Islet precursor cell (in vitro differentiated cells): ENCODE results near the gene LLGL2.

Experiments used
- DNase-seq: peaks from one replicate; pipeline ENCODE4 v3.0.0-alpha.2; 2018

LLGL2 gene

DNA sequence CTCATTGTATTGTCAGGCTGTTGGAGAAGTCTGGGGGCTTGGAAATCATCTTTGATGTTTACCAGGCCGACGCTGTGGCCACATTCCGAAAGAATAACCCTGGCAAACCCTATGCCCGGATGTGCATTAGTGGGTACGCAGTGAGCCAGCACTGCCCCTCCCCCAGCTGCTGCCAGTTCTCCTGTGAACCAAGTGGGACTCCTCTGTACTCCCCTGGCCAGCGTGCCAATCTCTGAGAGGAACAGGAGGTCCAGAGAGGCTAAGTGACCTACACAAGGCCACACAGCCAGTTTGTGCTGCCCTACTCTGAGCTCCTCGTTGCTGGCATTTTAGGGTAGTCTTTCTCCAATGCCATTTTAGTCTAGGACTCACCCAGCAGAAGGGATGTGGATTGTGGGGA lies 1.9 kb upstream of the LLGL2 start:
- DNase-seq, result no peak

DNA sequence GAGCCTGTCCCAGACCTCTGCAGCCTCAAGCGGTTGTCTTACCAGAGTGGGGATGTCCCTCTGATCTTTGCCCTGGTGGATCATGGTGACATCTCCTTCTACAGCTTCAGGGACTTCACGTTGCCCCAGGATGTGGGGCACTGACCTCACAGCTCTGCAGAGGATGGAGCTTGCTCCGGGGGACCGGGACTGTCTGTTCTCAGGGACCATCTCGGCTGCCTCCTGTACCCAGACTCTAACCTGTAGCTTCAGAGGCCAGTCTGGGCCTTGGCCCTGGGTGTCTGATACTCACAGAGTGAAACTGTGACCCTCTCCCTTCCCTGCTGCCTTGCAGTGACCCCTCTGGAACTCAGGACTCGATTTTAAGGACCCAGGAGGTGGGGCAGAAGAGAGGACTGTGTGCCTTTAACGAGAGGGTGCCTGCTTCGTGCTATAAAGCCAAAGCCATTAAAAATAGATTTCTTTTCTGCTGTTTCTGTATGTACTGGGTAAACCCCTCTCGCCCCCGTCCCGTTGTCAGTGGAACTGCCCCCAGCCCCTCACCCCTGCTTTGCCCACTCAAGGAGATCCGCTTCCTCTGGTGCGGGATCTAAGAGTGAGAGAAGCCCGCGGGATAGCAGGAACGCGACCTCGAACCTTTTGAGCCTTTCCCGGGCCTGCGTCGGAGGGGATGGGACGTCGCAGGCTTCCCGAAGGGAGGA lies 1.1 kb upstream of the LLGL2 start:
- DNase-seq, result no peak

DNA sequence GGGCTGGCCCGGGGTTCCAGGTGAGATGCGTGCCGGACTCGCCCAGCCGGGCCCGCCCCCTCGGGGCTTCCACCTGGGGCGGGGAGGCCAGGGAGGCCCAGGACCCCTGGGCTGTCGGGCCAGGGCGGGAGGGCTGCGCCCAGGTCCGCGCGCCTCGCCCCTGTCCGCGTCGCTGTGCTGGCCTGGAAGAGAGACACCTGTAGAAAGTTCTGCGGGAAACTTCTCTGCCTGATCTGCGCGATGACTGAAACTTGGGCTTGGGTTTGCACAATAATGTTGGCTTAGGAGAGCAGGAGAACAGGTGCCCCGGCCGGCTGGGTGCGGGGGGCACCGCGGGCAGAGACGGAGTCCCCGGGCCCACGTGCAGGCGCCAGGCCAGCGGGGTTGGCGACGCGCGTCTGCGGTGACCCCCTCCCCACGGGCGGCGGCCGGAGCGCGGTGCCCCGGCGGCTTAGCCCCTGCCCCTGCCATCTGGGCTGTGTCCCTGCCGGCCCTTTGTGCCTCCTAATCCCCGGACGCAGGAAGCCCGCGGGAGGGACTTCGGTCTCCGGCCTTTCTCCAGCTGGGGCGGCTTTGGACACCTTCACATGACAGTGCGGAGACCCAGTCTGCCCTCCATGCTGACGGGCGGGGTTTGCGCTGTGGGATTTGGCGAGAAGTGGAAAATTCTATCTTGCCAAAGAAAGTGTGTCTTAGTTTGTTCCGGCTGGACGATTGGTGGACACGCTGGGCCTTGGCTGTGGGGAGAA lies 483 bp downstream of the LLGL2 start:
- no peak for DNase-seq

DNA sequence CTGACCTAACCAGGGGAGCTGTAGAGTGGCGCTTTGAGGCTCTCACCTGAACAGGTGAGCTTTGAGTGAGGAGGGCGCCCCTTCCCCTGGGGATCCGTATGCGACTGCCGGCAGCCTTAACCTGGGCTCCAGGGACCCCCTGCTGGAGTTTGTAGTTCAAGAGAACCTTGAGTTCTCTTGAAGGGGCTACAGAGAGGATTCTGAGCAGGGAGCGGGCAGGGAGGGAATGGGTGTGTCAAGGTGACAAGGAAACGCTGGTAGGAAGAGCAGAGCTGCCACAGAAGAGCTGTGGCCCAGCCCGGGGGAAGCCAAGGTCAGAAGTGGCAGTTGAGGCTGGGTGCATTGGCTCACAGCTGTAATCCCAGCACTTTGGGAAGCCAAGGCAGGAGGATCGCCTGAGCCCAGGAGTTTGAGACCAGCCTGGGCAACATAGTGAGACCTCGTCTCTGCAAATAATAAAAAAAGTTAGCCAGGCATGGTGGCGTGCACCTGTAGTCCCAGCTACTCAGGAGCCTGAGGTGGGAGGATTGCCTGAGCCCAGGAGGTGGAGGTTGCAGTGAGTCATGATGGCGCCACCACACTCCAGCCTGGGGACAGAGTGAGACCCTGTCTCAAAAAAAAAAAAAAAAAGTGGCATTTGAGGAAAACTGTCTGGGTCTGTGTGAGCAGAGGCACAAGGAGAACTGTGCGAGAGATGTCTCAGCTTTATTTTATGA lies 1.2 kb downstream of the LLGL2 start:
- DNase-seq, result no peak

DNA sequence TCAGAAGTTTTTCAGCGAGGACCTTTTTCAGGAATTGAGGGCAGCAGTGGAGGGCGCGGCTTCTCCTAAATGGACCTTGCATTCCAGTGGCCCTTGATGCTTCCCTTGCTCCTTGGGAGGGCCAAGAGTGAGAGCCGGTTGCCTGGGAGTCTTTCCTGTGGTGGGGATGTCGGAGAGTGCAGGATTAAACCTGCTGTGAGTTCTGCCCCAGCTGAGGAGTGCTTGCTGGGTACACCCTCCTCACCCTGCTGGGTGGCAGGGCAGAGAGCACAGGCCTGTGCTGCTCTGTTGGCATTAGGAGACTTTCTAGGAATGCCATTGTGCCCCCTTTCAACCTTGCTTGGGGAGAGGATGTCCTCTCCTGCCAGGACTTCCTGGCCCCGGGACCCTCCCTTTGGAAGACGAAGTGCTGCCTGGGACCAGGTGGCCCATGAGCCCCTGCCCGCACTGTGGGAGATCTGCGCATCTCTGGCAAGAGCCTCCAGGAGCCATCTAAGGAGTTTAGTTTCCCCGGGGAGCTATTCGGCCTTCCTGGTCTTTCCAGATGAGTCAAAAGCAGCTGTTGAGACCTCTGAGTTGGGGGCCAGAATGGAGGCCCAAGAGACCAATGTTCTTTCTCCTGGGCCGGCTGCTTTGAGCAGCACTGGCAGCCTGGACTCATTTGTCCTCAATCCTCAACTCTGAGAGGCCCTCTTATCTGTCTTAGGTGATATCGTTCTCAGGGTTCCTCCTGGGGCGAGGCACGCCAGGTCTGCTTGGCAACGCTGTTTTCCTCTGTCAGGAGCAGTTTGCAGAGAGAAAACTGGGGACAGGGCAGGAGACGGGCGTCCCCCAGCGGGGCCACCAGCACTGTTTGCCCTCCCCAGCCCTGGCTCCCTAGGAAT lies 5.6 kb downstream of the LLGL2 start:
- no peak for DNase-seq

DNA sequence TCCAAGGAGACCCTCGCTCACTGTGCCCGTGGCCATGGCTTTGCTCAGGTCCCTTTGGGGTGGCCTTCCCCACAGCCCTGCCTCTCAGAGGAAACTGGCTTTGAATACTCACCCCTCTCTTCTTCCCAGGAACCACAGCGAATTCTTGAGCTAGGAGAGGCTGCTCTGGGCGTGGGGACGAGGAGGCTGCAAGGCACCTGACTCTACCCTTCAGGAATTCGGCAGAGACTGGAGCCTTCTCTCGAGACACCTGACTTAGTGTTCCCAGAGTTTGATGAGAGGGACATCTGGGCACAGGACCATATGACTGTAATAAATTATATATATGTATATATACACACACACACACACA lies 6.2 kb downstream of the LLGL2 start:
- DNase-seq, result peak; percentile 84

DNA sequence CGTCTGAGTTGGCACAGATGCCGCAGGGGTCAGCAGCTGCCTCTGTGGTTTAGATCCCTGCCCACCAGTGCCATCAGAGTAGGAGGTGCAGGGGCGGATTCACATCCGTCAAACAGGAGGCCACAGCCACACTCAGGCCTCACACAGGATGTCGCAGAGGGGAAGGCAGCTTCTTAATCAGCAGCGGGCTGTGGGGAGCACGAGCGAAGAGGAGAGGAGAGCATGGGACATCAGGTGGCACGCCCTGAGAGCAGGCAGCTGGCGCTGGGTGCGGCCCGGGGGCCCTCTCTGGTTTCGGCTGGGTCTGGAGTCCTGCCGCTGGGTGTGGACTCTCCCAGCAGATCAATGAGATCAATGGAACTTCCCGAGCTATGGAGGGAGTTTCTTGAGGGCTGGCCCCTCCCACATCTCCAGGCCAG lies 9.6 kb downstream of the LLGL2 start:
- DNase-seq, result peak; percentile 66

DNA sequence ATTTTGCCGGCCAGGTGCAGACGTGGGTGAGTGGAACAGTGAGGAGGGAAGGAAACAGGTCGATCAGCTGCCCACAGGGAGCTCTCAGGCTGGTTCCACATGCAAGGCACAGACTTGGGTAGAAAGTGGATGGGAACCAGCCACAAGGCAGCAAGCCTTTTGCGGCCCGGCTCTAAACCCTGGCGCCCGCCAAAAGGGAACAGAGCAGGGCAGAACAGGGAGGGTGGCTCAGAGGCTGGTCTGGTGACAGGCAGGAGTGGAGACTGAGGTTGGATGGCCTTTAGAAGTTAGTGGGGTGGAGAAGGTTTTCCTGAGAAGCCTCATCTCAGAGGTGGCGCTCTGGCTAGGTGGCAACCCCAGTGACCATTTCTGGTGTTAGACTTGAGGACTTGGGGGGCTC lies 10.4 kb downstream of the LLGL2 start:
- DNase-seq, result no peak

DNA sequence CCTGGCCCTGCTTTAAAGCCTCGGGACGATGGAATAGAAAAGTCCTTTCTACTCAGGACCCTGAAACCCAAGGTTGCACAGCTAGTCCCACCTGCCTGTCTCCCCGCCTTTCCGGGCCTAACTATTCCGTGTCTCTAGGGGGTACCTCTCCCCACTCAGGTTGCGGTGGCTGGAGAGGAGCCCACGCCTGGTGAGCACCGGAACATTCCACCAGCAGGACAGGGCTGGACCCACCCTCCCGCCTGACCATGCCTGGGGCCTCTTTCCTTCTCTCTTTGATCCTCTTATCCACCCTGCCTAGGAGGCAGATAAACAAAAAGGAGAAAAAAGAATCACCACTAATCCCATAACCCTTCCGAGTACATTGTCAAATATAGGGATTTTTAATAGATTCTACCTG lies 10.9 kb downstream of the LLGL2 start:
- DNase-seq, result no peak

DNA sequence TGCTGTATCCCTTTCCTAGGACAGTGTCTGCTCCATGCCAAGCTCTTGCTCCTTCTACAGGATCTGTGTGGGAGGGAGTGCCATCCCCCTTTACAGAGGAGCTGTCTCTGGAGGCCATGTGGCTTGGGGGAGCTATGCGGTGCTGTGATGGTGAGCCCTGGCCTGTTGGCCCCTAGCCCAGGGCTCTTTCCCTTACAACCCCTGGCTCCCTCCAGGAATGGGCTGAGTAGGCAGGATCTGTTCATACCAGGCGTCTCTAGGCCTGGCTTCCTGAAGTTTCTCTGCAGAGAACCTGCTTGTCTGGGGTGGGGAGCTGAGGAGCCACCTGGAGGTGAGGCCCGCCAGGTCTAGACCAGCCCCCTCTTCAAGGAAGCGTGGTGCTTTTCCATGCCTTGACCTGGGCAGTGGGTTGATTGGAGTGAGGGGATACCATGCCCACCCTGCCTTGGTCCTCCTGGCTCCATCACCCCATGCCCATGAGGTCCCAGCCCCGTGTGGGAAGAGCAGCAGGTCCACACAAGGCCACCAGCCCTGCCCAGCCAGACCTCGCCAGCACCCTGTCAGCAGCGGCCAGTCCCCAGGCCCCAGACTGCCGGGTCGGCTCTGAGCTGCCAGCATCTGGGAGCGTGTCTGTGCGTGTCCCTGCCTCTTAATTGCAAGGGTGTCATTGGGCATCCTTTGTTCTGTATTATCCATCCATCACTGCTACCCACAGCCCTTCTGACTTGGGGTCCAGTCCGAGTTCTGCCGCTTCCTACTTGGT lies 14.7 kb downstream of the LLGL2 start:
- peak; percentile 68 for DNase-seq

DNA sequence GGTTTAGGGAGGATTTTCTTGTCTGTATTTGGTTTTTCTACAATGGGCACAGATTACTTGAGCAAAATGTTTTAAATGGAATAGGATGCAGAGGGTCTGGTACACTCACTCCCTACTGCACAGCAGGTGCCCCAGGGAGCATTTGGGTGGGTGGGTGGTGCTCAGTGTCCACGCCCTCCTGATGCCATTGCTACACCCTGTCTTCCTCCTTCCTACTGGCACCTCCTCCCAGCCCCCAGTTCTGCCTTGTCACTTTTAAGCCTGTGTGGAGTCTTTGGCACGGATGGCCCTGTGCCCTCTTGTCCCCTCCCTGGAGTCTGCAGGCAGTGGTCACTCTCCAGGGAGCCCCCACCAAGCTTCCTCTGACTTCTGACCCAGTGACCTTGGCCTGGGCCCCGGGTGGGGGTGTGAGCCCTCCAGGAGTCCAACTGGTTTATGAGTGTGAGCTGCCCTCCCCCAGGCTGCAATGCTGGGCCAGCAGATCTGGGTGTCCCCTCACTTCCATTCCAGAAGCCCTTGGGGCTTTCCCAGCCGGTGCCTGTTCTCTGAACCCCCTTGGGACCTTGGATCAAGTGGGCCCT lies 15.5 kb downstream of the LLGL2 start:
- peak; percentile 51 for DNase-seq

DNA sequence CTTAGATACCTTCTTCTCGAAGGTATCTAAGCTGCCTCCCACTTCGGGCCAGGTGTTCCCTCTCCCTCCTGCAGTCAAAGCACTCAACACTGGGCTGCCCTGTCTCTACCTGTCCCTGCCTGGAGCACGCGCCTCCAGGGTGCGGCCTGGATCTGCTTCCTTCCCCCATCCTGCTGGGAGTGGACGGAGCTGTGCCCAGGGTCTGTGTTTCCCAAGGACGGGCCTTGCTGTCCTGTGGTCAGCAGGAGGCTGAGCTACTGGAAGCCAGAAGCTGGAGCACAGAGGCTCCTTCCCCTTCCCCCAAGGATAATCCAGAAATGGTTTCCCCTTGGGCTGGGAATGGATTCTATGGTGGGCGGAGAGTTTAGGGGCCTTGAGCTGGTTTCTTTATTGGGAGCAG lies 16.7 kb downstream of the LLGL2 start:
- peak; percentile 72 for DNase-seq

DNA sequence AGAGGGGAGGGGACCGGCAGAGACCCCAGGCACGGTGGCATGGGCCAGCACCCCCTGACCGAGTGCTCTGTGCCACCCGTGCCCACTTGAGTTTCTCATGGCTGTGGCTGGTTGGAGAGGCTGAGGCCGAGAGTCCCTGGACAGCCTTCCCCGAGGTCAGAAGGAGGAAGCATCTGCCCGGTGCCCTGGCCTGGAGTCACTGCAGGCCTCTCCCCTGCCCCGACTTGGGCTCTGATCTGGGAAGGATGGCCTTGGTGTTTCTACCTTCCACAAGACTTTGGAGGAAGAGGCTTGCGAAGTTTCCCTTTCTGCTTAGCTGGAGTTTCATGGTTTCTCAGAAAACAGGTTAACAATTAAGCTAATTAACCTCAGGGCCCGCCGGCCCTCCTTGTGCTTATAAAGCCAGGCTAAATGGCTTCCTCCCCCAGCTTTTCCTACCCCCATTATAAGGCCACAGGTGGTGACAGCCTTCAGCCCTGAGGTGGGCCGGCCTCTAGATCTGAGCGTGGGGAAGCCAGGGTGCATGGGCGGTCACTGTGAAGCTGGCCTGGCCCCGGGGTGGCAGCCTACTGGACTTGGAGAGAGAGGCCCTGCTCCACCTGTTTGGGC lies 17.3 kb downstream of the LLGL2 start:
- DNase-seq, result peak; percentile 62

DNA sequence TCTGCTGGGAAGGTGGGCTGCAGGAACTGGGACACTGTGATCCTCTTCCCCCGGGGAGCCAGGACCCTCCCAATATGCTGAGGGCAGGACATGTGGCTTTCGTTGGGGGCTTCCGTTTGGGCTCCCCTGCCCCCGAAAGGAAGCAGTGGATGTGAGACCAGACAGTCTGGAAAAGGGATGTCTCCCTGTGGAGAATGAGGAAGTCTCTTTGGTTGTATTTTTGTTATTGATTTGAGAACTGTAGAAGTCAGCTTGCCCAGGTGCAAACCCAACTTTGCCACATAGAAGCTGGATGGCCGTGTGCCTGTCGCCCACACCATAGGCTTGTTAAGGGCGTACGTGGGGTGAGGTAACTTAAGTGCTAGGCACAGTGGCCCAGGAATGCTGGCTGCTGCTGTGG lies 18.8 kb downstream of the LLGL2 start:
- DNase-seq, result no peak

DNA sequence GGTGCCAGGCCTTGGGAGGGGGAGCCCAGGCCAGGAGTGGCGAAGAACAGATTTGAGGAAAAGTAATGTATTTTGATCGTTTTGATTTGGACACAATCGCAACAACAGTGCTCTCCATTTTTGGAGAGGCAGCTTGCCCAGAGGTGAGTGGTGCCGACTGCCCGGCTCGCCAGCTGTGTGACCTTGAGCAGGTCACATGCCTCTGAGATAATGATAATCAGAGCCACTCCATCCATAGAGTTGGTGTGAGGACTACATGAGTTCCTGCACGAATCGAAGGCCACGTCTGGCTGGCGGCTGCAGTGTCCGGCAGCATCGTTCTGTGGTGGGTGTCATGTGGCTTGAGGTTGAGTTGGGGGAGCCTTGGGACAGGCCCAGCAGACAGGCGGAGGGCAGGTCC lies 20.7 kb downstream of the LLGL2 start:
- no peak for DNase-seq

DNA sequence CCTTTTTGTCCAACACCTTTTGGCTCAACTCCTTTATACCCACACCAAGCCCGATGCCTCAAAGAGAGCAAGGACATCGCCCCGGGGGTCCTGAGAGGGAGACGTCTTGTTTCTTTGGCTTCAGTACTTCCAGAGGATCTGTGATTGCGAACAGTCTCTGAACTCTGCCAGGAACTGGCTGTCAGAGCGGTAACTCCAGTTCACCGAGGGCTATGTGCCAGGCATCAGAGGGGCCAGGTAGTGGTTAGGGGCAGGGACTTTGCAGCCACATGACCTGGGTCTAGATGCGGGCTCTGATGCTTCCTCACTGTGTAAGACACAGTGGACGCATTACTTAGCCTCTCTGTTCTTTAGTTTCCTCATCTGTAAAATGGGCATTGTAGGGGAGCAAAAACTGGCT lies 21.6 kb downstream of the LLGL2 start:
- DNase-seq, result no peak

DNA sequence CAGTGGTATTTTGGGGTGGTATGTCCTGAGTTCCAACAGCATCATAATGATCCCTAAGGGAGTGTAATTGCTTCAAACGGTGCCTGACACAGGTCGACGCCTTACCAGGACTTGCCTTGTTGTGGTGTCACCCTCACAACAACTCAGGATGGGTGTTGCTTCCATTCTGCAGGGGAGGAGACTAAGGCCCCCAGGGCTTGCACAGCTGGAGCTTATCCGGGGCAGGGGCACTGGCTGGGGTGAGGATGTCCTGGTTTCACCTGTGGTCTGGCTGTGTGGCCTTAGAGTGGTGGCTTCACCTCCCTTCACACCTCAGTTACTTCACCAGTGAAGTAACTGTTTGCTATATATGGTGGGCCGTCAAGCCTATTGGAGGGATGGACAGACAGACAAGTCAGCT lies 23.3 kb downstream of the LLGL2 start:
- DNase-seq, result no peak

DNA sequence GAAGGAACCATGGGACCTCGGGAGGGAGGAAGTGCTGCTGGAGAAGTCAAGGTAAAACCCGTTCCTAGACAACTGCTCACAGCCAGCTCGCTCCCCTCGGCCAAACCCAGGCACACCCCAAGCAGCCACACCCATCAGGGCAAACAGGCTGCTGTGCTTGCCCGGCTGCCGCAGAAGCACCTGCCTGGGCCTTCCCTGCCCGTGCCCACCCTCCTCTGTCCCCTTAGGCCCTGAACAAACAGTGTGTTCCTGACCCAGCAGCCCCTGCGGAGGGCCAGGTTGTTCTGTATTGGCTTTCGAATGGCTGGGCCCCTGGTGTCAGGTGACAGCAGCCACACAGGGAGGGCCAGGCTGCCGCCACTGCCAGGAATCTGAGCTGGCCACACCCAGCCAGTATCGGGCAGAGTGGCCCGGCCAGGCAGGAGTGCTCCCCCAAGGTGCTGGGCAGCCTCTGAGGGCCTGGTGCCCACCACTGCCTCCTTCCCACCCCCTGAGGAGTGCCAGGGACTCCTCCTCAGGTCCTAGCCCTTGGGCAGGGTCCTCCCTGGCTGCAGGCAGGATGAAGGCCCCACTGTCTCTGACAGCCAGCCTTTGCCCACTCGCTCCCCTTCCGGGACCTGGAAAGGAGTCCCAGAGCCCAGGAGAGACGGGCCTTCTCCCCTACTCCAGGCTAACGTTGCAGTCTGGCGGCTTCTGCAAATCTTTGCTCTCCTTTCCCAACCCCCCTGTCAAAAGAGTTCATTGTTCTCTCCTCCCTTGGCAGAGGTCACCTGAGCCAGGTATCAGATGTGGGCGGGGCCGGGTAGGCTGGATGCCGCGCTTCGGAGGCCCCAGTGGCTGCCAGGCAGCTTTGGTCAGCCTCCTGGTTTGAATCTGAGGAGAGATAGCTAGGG lies 24.0 kb downstream of the LLGL2 start:
- peak; percentile 94 for DNase-seq

DNA sequence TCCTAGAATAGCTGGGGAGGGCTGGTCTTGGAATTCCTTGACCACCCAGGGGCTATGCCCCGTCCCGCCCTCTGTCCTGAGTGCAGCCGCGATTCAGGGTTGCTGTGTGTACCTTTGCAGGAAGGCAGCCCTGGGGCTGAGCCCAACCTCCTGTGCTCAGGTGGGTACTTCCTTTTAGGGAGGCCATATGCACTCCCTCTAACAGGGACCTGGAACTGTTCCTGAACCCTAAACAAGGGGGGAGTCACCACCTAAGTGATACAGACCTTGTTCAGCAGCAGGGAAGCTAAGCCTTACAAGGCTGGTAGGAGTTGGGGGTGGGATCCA lies 24.6 kb downstream of the LLGL2 start:
- no peak for DNase-seq

DNA sequence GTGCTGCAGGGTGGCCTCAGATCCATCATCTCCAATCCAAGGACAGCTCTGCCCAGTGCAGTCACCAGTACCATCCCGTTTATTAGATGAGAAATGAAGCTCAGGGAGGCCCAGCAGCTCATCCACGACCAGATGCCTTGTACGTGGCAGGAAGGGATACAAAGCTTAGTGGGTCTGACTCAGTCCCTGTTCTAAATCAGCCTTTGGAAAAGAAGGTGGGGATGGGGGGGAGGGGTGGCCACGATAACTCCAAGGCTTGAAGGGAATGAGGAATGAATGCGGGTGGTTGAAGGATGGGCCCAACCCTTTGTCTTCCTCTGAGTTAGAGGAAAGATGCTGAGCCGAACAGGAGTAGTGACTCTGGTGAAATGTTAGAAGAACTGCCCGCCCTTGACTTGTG lies 25.8 kb downstream of the LLGL2 start:
- DNase-seq, result peak; percentile 84
